Ramos (cell line): Measurements from ENCODE around the gene CMTM5.

Source experiments
- in situ Hi-C: fragments of 300-500 bp; cut with MboI; formaldehyde crosslinking; loops from one replicate; pipeline ENCODE4 v1.14.3; 2022; ENCODE audit warnings: low sequenced_read_pairs; ENCODE audit not compliant: unreplicated experiment

Gene CMTM5

DNA sequence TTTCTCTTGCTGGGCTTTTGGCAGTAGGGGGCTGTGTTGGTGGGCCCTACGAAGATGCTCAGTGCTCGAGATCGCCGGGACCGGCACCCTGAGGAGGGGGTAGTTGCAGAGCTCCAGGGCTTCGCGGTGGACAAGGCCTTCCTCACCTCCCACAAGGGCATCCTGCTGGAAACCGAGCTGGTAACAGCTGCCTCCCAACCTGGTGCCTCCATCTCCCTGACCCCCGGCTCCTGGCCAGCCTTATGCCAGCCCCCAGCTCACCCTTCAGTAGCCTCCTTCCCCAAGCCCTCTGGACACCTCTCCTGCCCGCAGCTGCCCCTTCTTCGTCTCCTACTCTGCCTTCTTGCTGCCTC, 328 bp downstream of the CMTM5 start:
- in situ Hi-C loops = loop anchor here (10.0 to 25.0 kb wide), 2 partner anchors 112 to 690 kb away; no protein-coding TSS in a partner anchor

DNA sequence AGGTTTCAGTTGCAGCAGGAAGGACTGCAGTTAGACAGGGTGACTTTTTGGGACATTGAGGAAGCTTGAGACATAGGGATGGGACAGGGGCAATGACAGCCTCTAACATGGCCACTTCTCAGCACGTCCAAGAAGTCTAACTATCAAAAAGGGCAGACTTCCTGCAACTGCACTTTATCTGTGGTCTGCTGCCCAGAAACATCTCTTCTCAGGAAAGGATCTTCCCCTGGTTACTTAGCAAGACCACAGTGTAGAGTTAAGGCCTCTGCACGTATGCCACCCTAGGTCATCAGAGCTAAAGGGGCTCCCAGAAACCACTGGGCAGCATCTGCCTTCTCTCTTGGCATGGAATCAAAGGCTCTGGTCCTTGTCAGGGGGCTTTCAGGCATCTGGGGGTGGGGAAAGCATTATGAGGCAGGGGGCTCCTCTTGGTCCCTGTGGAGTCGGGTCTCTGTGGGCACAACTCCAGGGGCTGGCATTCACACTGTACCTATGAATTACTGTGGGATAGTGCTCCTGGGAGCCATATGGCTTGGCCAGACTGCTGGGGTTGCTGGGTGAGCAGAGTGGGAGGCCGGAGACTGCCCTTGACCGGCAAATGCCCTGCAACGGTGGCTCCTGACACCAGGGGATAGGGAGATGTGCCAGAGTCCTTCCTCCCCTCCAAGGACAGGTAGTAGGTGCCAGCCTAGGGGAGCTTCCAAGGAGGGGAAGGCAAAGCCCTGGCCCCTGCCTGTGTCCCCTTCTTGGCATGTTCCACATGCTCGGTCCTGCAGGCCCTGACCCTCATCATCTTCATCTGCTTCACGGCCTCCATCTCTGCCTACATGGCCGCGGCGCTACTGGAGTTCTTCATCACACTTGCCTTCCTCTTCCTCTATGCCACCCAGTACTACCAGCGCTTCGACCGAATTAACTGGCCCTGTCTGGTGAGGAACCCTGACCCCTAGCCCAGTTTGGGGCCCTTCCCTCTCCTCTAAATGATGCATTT, 1.0 kb downstream of the CMTM5 start:
- in situ Hi-C loops = loop anchor here (10.0 to 25.0 kb wide), 2 partner anchors 113 to 691 kb away; no protein-coding TSS in a partner anchor

DNA sequence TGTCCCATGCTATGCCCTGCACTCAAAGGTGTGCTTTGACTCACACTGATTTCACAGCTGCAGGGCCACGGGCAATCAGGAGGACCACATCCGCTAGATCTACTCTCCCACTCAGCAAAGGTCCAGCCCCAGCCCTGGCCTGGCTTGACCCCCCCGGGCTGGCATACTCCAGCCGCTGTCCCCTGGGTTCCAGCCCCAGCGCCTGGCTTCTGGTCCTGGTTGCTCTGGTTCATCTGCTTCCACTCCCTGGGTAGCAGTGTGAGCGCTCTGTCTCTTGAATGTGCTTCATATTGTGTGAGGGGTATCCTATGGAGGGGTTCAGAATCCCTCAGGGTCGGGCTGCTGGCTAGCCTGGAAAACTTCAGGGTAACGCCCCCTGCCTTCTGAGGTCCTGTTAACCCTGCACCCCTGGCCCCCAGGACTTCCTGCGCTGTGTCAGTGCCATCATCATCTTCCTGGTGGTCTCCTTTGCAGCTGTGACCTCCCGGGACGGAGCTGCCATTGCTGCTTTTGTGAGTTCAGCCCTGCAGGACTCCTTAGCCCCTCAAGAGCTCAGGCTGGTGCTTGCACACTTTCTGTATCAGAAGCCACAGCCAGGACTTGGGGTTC, 1.9 kb downstream of the CMTM5 start:
- in situ Hi-C loops = loop anchor here (10.0 to 25.0 kb wide), 2 partner anchors 114 to 691 kb away; no protein-coding TSS in a partner anchor

DNA sequence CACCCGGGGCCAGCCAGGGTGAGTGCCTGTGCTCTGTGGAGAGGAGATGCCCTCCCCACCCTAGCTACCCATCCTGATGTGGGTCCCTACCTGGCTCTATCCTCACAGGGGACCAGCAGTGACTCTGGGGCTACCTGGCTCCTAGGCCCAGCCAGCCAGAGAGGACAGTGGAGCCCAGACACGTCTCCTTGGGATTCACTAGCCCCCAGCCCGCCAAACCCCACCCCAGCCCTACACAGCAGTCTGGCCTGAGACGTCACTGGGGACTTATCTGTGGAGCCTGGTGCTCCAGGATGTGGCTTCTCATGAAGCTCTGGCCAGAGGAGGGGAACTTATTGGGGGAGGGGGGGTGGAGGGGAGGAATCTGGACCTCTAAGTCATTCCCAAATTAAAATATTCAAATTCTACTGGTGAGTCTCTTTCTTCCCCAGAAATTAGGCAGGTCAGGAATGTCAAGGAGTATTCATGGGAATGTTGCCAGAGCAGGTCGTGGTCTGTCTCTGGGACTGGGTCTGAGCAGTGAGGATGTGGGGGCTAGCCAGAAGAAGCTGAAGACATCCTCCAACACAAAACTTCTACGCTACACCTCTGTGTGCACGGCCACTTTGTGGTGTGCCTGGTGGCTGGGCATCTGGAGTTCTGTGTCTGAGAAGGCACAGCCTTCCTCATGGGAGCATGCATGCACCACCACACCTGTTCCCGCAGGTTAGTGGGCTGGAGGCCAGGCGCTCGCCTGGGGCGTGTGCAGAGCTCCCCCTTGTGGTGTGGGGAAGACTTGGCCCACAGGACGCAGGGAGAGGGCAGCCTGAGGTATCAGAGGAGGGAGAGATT, 2.7 kb downstream of the CMTM5 start:
- in situ Hi-C loops = loop anchor here (10.0 to 25.0 kb wide), 2 partner anchors 115 to 692 kb away; no protein-coding TSS in a partner anchor

DNA sequence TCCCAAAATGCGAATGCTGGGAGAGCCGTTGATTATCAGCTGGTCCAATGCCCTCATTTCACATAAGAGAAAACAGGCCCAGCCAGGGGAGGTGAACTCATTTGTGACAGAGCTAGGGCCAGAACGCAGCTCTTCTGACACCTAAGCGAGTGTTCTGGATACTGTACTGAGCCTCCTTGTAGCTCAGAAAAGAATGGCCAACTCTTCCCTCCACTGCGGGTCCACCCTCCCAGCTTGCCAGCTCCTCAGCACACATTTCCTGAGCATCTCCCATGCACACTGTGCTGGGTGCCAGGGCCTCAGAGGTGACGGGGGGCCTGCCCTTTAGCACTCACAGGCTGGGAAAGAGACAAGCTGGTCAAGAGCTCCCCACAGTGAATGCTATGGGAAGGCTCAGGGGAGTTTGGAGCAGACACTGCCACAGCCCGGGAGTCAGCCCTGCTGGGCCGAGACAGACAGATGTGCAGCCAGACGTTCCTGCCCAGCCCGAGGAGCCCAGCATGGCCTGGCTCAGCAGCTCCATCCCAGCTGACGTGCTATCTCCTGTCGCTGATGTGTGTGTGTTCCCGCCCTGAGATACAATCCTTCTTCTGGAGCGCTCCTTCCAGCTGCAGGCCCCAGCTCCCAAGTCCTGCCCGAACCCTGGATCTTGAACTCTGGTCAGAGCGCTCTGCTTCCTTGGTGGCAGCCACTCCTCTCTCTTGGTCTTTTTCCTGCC, 3.5 kb downstream of the CMTM5 start:
- in situ Hi-C loops = loop anchor here (25.0 kb wide), 1 partner anchor 693 kb away; no protein-coding TSS in a partner anchor

DNA sequence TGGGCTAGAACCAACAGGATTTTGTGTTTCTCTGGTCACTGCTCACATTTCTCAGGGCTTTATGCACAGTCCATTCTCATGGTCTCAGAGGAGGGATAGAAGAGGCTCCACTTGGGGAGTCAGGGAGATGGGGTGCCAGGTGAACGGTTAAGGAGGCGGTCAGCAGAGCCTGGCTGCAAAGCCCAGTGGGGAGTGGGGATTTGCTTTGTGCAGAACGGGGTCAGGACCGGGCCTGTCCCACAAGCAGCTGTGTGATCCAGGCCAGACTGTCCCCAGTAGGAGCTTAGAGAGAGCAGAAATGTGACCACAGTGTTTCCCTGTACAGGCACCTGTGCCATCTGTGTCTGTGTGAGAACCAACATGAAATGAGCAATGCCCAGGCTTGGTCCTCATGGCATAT, 4.1 kb downstream of the CMTM5 start:
- in situ Hi-C loops = loop anchor here (25.0 kb wide), 1 partner anchor 694 kb away; no protein-coding TSS in a partner anchor

DNA sequence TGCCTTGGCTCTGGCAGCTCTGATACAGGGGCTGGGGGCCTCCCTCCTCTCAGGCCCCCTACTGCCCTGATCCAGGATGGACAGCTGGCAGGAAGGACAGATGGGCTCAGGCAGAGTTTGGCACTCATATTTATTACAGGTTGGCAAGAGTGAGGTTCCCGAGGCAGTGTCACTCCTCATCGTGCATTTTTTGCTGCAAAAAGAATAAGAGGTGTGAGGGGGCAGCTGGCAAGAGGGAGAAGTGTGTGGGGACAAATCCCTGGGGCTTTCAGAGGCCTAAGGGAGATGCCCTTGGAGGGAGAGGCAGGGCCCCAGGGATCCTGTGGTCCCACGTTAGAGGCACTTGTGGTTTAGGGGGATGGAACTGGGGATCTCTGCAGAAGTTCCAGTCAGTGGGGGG, 5.0 kb downstream of the CMTM5 start:
- in situ Hi-C loops = loop anchor here (25.0 kb wide), 1 partner anchor 695 kb away; no protein-coding TSS in a partner anchor

DNA sequence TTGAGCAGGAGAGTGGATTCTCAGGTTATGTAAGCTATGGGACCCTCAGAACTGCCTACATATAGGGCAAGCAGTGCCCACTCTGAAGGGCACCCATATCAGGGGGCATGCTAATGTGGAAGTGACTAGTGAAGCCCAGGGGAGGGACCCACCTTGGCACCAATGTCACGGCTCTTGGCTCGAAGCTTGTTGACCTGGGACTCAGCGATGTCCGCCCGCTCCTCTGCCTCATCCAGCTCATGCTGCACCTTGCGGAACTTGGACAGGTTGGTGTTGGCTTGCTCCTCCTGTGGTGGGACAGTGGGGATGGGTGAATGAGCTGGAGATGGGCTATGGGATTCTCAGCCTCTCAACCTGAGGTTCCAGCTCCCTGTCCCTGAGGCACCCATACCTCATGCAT, 5.4 kb downstream of the CMTM5 start:
- in situ Hi-C loops = loop anchor here (25.0 kb wide), 1 partner anchor 695 kb away; no protein-coding TSS in a partner anchor

DNA sequence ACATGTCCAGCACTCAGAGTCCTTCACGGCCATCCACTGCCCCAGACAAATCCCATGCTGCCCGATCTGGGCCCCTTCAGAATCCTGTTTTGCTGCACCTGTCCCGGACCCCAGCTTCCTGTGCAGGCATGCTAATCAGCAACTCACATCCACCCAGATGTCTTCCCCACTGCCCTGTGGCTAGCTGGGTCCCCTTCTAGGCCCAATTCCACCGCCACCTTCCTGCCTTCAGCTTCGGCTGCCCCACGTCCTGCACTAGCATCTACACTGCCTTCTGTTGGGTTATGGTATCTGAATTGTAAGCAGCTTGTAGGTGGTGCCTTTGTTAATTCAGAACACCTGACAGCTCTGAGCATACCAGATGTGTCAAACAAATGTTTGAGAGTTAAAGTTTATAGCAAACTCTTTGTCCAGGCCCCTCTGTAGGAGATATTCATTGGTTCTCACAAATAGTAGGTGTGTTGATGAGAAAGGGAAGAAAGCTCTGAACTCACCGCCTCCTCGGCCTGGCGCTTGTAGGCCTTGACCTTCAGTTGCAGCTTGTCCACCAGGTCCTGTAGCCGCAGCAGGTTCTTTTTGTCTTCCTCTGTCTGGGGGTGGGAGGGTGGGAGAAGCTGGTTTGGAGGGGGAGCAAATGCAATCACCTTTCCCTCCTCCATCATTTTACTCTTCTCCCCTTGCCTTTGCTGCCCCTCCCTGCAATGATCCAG, 6.0 kb downstream of the CMTM5 start:
- in situ Hi-C loops = loop anchor here (25.0 kb wide), 1 partner anchor 696 kb away; no protein-coding TSS in a partner anchor

DNA sequence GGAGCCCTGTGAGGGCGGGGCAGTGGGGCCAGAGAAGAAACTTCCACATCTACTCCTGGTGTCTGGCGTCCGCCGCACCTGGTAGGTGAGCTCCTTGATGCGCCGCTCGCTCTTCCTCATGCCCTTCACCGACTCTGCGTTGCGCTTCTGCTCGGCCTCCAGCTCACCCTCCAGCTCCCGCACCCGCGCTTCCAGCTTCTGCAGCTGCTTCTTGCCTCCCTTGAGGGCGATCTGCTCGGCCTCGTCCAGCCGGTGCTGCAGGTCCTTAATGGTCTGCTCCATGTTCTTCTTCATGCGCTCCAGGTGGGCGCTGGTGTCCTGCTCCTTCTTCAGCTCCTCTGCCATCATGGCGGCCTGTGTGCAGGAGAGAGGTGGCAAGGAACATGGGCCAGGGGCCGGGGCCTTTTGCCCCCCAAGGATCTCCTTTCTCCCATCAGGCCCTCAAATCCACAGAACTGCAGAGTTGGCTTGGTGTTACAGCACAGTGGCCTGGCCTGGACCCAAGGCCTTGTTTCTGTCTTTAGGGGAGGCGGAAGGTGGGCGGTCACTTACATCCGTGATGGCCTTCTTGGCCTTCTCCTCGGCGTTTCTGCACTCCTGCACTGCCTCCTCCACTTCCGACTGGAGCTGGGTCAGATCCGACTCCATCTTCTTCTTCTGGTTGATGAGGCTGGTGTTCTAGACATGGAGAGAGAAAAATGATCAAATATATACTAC, 7.7 kb downstream of the CMTM5 start:
- in situ Hi-C loops = loop anchor here (25.0 kb wide), 1 partner anchor 697 kb away; no protein-coding TSS in a partner anchor

DNA sequence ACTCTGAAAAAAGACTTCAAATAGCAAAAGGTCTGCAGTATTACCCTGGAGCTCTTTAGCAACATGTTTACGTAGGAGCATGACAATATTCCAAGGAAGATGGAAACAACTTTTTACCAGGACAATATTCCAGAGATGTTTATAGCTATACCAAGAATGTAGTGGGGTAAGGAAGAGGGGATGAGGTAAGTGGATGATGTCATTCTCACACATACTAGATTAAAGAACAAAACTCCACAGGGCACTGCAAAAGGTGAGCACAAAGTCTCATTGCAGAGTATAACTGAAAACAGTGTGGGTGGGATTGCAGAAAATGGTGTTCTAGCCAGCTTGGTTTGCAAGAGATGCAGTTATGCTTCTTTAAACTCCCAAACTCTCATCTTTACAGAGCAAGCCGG, 8.4 kb downstream of the CMTM5 start:
- in situ Hi-C loops = loop anchor here (25.0 kb wide), 1 partner anchor 698 kb away; no protein-coding TSS in a partner anchor

DNA sequence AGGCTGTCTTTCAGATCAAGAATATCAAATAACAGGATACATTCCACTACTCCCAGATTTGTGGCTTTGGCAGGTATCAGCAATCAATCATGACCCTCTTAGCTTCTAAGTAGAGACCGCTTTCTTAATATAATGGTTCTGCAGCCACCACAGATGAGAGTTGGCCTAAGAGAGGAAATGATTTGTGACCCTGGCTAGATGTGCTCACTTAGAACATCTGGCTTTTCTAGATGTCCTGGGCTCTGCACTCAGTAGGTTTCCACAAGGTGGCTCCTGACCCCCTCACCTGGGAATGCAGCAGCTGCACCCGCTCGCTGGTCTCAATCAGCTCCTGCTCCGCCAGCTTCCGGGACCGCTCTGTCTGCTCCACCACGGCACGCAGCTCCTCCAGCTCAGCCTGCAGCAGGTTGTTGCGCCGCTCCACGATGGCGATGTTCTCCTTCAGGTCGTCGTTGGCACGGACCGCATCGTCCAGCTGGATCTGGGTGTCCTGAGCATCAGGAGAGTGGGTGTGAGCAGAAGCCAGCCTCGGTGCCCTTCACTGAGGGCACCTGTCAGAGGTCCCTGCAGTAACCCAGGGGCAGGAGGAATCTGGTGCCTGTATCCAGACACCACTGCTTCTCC, 8.9 kb downstream of the CMTM5 start:
- in situ Hi-C loops = loop anchor here (25.0 kb wide), 1 partner anchor 698 kb away; no protein-coding TSS in a partner anchor

DNA sequence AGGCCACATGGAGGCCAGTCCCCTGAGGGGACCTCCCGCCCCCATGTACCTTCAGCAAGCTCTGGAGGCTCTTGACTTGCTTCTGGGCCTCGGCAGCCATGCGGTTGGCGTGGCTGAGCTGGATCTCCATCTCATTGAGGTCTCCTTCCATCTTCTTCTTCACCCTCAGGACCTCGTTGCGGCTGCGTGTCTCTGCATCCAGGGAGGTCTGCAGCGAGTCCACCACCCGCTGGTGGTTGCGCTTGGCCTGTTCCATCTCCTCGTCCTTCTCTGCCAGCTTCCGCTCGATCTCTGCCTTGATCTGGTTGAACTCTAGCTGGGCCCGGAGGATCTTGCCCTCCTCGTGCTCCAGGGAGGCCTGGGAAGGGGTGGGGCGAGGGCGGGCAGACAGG, 9.4 kb downstream of the CMTM5 start:
- in situ Hi-C loops = loop anchor here (25.0 kb wide), 1 partner anchor 699 kb away; no protein-coding TSS in a partner anchor

DNA sequence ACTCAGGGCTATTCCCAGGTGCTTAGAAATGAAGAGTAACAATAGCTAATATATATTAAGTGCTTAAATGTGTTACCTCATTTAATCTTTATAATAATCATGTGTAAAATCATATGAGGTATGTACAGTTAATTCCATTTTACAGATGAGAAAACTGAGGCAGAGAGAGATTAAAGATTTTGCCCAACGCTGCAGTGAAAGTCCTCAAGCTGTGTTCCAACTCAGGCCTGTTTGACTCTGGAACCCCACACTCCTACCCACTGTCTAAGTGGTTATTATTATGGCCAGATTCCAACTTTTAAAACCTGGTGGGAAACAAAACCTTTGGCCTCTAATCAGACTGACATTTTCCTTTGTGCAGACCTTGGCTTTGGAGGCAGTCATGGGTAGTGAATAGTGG, 10.2 kb downstream of the CMTM5 start:
- in situ Hi-C loops = loop anchor here (25.0 kb wide), 1 partner anchor 700 kb away; no protein-coding TSS in a partner anchor

DNA sequence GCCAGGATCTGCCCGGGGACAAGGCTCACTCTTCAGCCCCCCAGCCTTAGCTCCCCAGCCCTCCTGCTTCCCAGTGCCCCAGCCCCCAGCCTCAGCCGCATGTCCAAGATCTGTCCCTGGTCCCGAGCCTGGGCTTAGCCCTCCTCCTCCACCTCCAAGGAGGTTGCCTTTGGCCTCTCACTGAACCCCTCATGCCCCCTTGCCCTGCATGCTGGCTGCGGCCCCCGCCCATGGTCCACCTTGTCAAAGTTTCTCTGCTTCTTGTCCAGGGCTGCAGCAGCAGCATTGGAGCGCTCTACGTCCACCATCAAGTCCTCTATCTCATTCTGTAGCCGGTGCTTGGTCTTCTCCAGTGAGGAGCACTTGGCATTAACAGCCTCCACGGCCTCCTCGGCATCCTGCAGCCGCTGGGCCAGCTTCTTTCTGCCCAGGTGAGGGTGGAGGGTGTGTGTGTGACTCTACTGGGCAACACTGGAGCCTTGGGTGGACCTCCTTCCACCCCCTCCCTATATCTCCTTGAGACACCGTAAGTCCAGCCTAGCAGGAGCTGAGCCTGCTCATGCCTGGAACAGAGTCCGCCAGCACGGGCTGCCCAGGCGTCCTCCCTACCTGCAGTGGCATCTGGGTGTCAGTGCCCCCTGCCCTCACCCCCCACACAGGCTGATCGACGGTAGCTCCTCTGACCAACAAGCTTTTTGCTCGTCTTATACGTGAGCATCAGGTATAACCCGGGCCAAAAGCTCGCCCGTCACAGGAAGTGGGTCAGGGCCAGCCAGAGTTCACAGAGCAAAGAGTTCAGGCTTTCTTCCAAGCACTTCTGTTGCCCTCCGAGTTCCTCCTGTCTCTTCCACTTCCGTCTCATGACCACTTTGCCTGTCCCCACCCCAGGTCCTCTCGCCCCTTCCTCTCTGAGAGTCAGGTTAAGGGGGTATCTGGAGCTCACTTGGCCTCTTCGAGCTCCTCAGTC, 11.4 kb downstream of the CMTM5 start:
- in situ Hi-C loops = loop anchor here (25.0 kb wide), 1 partner anchor 701 kb away; no protein-coding TSS in a partner anchor

DNA sequence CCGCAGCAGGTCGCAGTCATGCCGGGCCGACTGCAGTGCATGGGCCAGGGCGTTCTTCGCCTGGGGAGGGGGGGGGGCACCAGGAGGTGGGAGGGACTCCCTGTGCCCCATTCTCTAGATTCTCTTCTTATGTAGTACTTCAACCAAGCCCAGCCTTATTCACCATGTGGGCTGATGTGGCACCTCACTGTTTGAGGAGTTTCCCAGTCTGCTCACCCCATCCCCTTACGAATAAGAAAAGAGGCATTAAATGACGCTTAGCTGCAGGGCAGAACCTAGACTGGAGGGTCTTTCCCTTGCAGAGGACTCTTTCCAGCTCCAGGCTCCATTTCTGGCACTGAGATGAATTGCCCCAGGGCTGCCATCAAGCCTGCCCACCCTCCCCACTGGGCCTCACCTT, 12.2 kb downstream of the CMTM5 start:
- in situ Hi-C loops = loop anchor here (25.0 kb wide), 1 partner anchor 702 kb away; no protein-coding TSS in a partner anchor
